ENCODE results near the gene NUPR2. TPM values are rescaled to one million over a fixed set of nuclear protein-coding genes. Genes with fewer than 3 reads are reported as not detected.
A peak's percentile ranks its signal among the peaks of the same experiment; 100 is the strongest.
"Not testable (repeated sequence)": the region's sequence is repeated elsewhere in the genome, so short reads cannot be mapped to it uniquely, and the experiment has no call there.

Gene NUPR2
- total RNA-seq: not detected

- peaks cover 7% of the 10 kb centered on the region for H3K27me3 Mint-ChIP-seq
- H3K27ac Mint-ChIP-seq: no peak within 1 kb of the TSS
- H3K36me3 Mint-ChIP-seq (ENCODE audit: low read depth): no peaks in the 10 kb centered on the region
- POLR2A ChIA-PET: interaction anchor here (1.0 kb wide), 1 partner anchor 9 kb away, joined by 3 read pairs; no protein-coding TSS in a partner anchor
- H3K4me1 Mint-ChIP-seq: no peaks in the 10 kb centered on the region
- CTCF ChIA-PET: interaction anchor here (0.7 kb wide), 1 partner anchor 30 kb away, joined by 3 read pairs; no protein-coding TSS in a partner anchor
- DNase-seq: no peak
- H3K9me3 Mint-ChIP-seq: no peaks in the 10 kb centered on the region
- no peak within 1 kb of the TSS for H3K4me3 Mint-ChIP-seq
Observed at GRCh38 chr7:56115852-56116538, at the start of gene NUPR2. Gene NUPR2 (minus strand): TSS chr7:56116417. CDS start chr7:56116314, 103 bp downstream.

GRCh38 chr7:56157238-56157790 lies 41.1 kb upstream of the NUPR2 start:
- DNase-seq: no peak
- POLR2A ChIA-PET: no interaction called here
- Mint-ChIP-seq H3K9me3 (peaks cover 17% of the 10 kb centered on the region), H3K4me1 (no peaks in the 10 kb centered on the region), H3K27ac (no peak overlapping the region), H3K36me3 (ENCODE audit: low read depth) (no peaks in the 10 kb centered on the region), H3K27me3 (no peaks in the 10 kb centered on the region), H3K4me3 (no peak overlapping the region)
- CTCF ChIA-PET: no interaction called here

GRCh38 chr7:56131062-56131461 lies 14.8 kb upstream of the NUPR2 start:
- POLR2A ChIA-PET; H3K27me3 Mint-ChIP-seq; H3K27ac Mint-ChIP-seq; H3K9me3 Mint-ChIP-seq; H3K4me1 Mint-ChIP-seq; H3K36me3 Mint-ChIP-seq (ENCODE audit: low read depth); DNase-seq; CTCF ChIA-PET; H3K4me3 Mint-ChIP-seq: not testable (repeated sequence)

GRCh38 chr7:56127241-56127975 lies 11.2 kb upstream of the NUPR2 start:
- no peaks in the 10 kb centered on the region for H3K27me3 Mint-ChIP-seq
- no peaks in the 10 kb centered on the region for H3K36me3 Mint-ChIP-seq (ENCODE audit: low read depth)
- CTCF ChIA-PET: no interaction called here
- POLR2A ChIA-PET: no interaction called here
- no peak for DNase-seq
- no peaks in the 10 kb centered on the region for H3K9me3 Mint-ChIP-seq
- H3K4me1 Mint-ChIP-seq: no peaks in the 10 kb centered on the region
- H3K27ac Mint-ChIP-seq: no peak overlapping the region
- no peak overlapping the region for H3K4me3 Mint-ChIP-seq

- Mint-ChIP-seq H3K9me3 (no peaks in the 10 kb centered on the region), H3K36me3 (ENCODE audit: low read depth) (no peaks in the 10 kb centered on the region), H3K4me3 (no peak overlapping the region), H3K27ac (no peak overlapping the region), H3K27me3 (no peaks in the 10 kb centered on the region), H3K4me1 (no peaks in the 10 kb centered on the region)
- POLR2A ChIA-PET: no interaction called here
- CTCF ChIA-PET: no interaction called here
- DNase-seq: no peak
Observed at GRCh38 chr7:56125831-56126230, 9.6 kb upstream of the NUPR2 start.

- no peak for DNase-seq
- no peak overlapping the region for H3K4me3 Mint-ChIP-seq
- CTCF ChIA-PET: no interaction called here
- POLR2A ChIA-PET: no interaction called here
- H3K27ac Mint-ChIP-seq: no peak overlapping the region
- no peaks in the 10 kb centered on the region for H3K27me3 Mint-ChIP-seq
- no peaks in the 10 kb centered on the region for H3K36me3 Mint-ChIP-seq (ENCODE audit: low read depth)
- no peaks in the 10 kb centered on the region for H3K4me1 Mint-ChIP-seq
- no peaks in the 10 kb centered on the region for H3K9me3 Mint-ChIP-seq
Observed at GRCh38 chr7:56124981-56125380, 8.8 kb upstream of the NUPR2 start.

GRCh38 chr7:56121440-56121839 lies 5.2 kb upstream of the NUPR2 start:
- POLR2A ChIA-PET: no interaction called here
- Mint-ChIP-seq H3K4me1 (no peaks in the 10 kb centered on the region), H3K27me3 (peaks cover 6% of the 10 kb centered on the region), H3K27ac (no peak overlapping the region), H3K9me3 (no peaks in the 10 kb centered on the region), H3K36me3 (ENCODE audit: low read depth) (no peaks in the 10 kb centered on the region), H3K4me3 (no peak overlapping the region)
- DNase-seq: no peak
- CTCF ChIA-PET: no interaction called here

GRCh38 chr7:56112244-56112643 lies 4.0 kb downstream of the NUPR2 start:
- H3K27ac Mint-ChIP-seq; POLR2A ChIA-PET; CTCF ChIA-PET; H3K4me3 Mint-ChIP-seq; H3K9me3 Mint-ChIP-seq; H3K36me3 Mint-ChIP-seq (ENCODE audit: low read depth); H3K27me3 Mint-ChIP-seq; DNase-seq: not testable (repeated sequence)
- H3K4me1 Mint-ChIP-seq: peaks cover 12% of the 10 kb centered on the region

GRCh38 chr7:56110611-56111010 lies 5.6 kb downstream of the NUPR2 start:
- DNase-seq: no peak
- ChIA-PET CTCF (no interaction called here), POLR2A (no interaction called here)
- peaks cover 18% of the 10 kb centered on the region for H3K36me3 Mint-ChIP-seq (ENCODE audit: low read depth)
- H3K4me1 Mint-ChIP-seq: peaks cover 21% of the 10 kb centered on the region
- H3K27me3 Mint-ChIP-seq: no peaks in the 10 kb centered on the region
- no peak overlapping the region for H3K27ac Mint-ChIP-seq
- peaks cover 7% of the 10 kb centered on the region for H3K9me3 Mint-ChIP-seq
- no peak overlapping the region for H3K4me3 Mint-ChIP-seq

- ChIA-PET POLR2A (no interaction called here), CTCF (interaction anchor here (0.6 kb wide), 1 partner anchor 9 kb away, joined by 3 read pairs; no protein-coding TSS in a partner anchor)
- peaks cover 40% of the 10 kb centered on the region for H3K4me1 Mint-ChIP-seq
- no peaks in the 10 kb centered on the region for H3K27me3 Mint-ChIP-seq
- peaks cover 7% of the 10 kb centered on the region for H3K9me3 Mint-ChIP-seq
- no peak overlapping the region for H3K4me3 Mint-ChIP-seq
- DNase-seq: no peak
- H3K36me3 Mint-ChIP-seq (ENCODE audit: low read depth): peaks cover 35% of the 10 kb centered on the region
- H3K27ac Mint-ChIP-seq: no peak overlapping the region
Observed at GRCh38 chr7:56107954-56108258, 8.3 kb downstream of the NUPR2 start.

- CTCF ChIA-PET: interaction anchor here (0.6 to 1.7 kb wide), 5 partner anchors 32 to 74 kb away, joined by 3 to 14 read pairs (median 3); partner anchors contain the start of genes CCT6A, PSPH and SUMF2
- Mint-ChIP-seq H3K27me3 (no peaks in the 10 kb centered on the region), H3K4me1 (peaks cover 44% of the 10 kb centered on the region), H3K27ac (peak within 1 kb of the TSS; percentile 94), H3K36me3 (ENCODE audit: low read depth) (peaks cover 43% of the 10 kb centered on the region), H3K4me3 (peak within 1 kb of the TSS; percentile 99), H3K9me3 (peaks cover 7% of the 10 kb centered on the region)
- DNase-seq: peak; percentile 96
- POLR2A ChIA-PET: interaction anchor here (0.7 to 2.7 kb wide), 21 partner anchors 8 to 1350 kb away, joined by 3 to 33 read pairs (median 5); partner anchors contain the start of genes CCT6A, LANCL2, NIPSNAP2 and PSPH
Observed at GRCh38 chr7:56106108-56107073, 9.8 kb downstream of the NUPR2 start, which contains the start of gene CHCHD2. Gene CHCHD2 (minus strand): TSS chr7:56106476. CDS start chr7:56106413, 63 bp downstream.

GRCh38 chr7:56105508-56105907 lies 10.7 kb downstream of the NUPR2 start:
- Mint-ChIP-seq H3K27me3 (no peaks in the 10 kb centered on the region), H3K4me3 (peak overlapping the region; percentile 99), H3K4me1 (peaks cover 41% of the 10 kb centered on the region), H3K36me3 (ENCODE audit: low read depth) (peaks cover 51% of the 10 kb centered on the region), H3K9me3 (peaks cover 7% of the 10 kb centered on the region), H3K27ac (peak overlapping the region; percentile 94)
- DNase-seq: peak; percentile 45
- CTCF ChIA-PET: interaction anchor here (1.3 to 1.7 kb wide), 4 partner anchors 31 to 54 kb away, joined by 3 to 14 read pairs (median 4); partner anchors contain the start of genes CCT6A, PSPH and SUMF2
- POLR2A ChIA-PET: interaction anchor here (0.7 to 2.7 kb wide), 14 partner anchors 10 to 1346 kb away, joined by 3 to 33 read pairs (median 6); partner anchors contain the start of genes CCT6A, LANCL2, NIPSNAP2 and PSPH
